Pancreas (tissue), 10 donors: ENCODE data around the gene DDX54. TPM values are rescaled to one million over a fixed set of nuclear protein-coding genes. Genes with fewer than 3 reads are reported as not detected.

Experiments
- ATAC-seq, 4 donors: fragments of 200-7000 bp; cut with Tn5 transposase; one replicate each; pipeline versions ENCODE4 v1.8.0 to v1.9.1; 2020; ENCODE audit warnings: mild to moderate bottlenecking in 4 of 4, moderate library complexity in 4 of 4
- DNase-seq, 6 donors: peaks; one replicate each; pipeline ENCODE4 v3.0.0-alpha.2; 2020
- FAIRE-seq: peaks from 2 replicates; lab custom pipeline; 2012; peaks lifted over from hg19 to GRCh38; lab: Jason Lieb, UNC
- H3K27ac ChIP-seq, 4 donors: fragments of 200-600 bp; sonication (generic); 1 replicate in 3 of 4; 2 replicates in 1 of 4; pipeline versions ENCODE4 v1.5.0 to v1.8.0; 2020
- H3K27me3 ChIP-seq, 4 donors: fragments of 200-600 bp; one replicate each; pipeline ENCODE4 v1.8.0; 2021
- H3K36me3 ChIP-seq, 3 donors: fragments of 200-600 bp; sonication (generic) in 1 of 3; one replicate each; pipeline versions ENCODE4 v1.5.0 to v1.8.0; 2020 to 2021
- H3K4me1 ChIP-seq, 3 donors: fragments of 200-600 bp; one replicate each; pipeline ENCODE4 v1.8.0; 2021
- H3K4me3 ChIP-seq, 4 donors: fragments of 200-600 bp; sonication (generic) in 2 of 4; one replicate each; pipeline versions ENCODE4 v1.5.0 to v1.8.0; 2020 to 2021
- H3K9me3 ChIP-seq, 4 donors: fragments of 200-600 bp; one replicate each; pipeline ENCODE4 v1.8.0; 2021
- CTCF ChIP-seq, 4 donors: fragments of 200-600 bp; sonication (generic) in 3 of 4; IDR thresholded peaks; one replicate each; pipeline versions ENCODE4 v1.5.0 to v1.8.0; 2021; ENCODE audit warnings: antibody characterized with exemption in 4 of 4
- WGBS, 2 donors: extraction: QIAGEN DNeasy Blood & Tissue Kit; methylation state at CpG; one replicate each; pipeline ENCODE4 v1.1.7; 2013; 5-methylcytosine and 5-hydroxymethylcytosine counted together
- intact Hi-C, 3 donors: fragments of 100-400 bp; cut with DNase I; formaldehyde crosslinking; loops; one replicate each; pipeline versions ENCODE4 v1.11.1 to v1.14.2; 2022
- polyA plus RNA-seq, 2 donors: library from polyadenylated mRNA; stranded (reverse); fragments of 200-250 nt; gene quantifications; one replicate each; pipeline ENCODE4 v1.2.3, GENCODE V29; 2013
- total RNA-seq, 6 donors: library from RNA; stranded (reverse); fragmentation: NEBNext Ultra II Directional in 4 of 6; extraction: Animal tissue kit (Norgen Biotek cat#: 25700) in 4 of 6; gene quantifications; one replicate each; pipeline versions ENCODE4 v1.2.1 to v1.2.4, GENCODE V29; 2021 to 2023
- donor health status: healthy with polysubstance abuse.
- donor health status: DM: no; HTN: no; CAD: no; lungs with moderate emphysema.
- donor health status: DM: no; HTN: no; CAD: no.
- donor health status: control.
- donor health status: control.
- donor health status: Bipolar disorder and iron deficiency.
- donor health status: DM: yes; HTN: yes; CAD: no.
- donor health status: DM: no; HTN: no; CAD: no.
- donor health status: DM: no; HTN: no; CAD: no.
- donor health status: DM: yes; HTN: yes; CAD: no.

DDX54 gene
- total RNA-seq (10 to 100 TPM; 30.0 to 71.4 (median 54.6) TPM), polyA plus RNA-seq (10 to 100 TPM; 51.8 to 59.7 TPM)

DNA sequence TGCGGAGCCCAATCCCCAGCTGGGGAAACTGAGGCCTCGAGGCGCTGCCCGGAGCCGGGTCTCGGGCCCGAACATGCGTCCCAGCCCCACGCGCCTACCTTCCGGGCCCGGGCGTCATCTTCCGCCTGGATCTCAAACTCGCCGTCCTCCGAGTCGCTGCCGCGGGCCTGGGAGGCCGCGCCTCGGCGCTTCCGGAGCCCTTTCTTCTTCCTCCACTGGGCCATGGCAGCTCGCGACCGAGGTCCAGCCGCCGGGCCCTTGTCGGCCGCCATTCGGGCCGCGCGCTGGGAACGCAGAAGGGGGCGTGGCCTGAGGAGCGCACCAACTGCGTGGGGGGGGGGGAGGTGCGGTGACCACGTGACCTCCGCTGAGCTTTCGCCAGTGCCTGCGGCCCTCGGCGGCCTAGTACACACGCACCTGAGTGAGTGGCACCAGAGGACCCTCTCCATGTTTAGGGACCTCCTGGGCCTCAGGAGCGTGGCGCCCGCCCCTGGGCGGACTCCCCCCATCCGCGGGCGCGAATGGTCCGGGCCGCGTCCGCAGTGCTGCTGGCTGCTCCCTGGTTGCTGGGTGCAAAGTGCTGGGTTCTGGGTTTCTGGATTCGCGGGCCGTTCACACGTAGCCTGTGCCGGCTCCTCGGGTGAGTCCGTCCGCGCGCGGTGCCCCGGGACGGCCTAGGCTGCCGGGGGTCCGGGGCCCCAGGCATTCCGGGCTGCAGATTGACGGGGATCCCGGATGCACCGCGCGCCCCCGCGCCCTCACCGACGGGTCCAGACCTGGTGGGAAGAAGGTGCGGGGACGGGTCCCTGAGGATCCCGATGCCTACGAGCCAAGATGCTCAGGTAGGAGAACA lies at the start of gene DDX54, which contains the start of gene RITA1:
TSS of gene DDX54 (minus strand) at position 299 of the 853 bp plus-strand sequence. CDS start at position 272, 27 bp downstream.
TSS of gene RITA1 (plus strand) at position 542 of the 853 bp plus-strand sequence. CDS start 1,026 bp downstream, outside the sequence.
- Histone ChIP-seq H3K4me3 (peak within 1 kb of the TSS; percentile 68 to 100 (median 91)), H3K4me1 (peaks cover 4 to 13% (median 8%) of the 10 kb centered on the region in 3 donors), H3K36me3 (peaks cover 0 to 3% (median under 1%) of the 10 kb centered on the region in 3 donors), H3K9me3 (no peaks in the 10 kb centered on the region), H3K27ac (peak within 1 kb of the TSS; percentile 87 to 99 (median 94)), H3K27me3 (no peaks in the 10 kb centered on the region)
- intact Hi-C loops, result no loop called here
- no peak for FAIRE-seq
- peak; percentile 74 to 95 (median 86) for DNase-seq
- whole genome bisulfite sequencing, 2 donors, result 0 to 1% methylated on average over 80 to 89 of the region's 89 CpGs
- no peak for TF ChIP-seq CTCF (IDR thresholded peaks at IDR 0.05)
- peak; percentile 88 to 95 (median 90) for ATAC-seq

DNA sequence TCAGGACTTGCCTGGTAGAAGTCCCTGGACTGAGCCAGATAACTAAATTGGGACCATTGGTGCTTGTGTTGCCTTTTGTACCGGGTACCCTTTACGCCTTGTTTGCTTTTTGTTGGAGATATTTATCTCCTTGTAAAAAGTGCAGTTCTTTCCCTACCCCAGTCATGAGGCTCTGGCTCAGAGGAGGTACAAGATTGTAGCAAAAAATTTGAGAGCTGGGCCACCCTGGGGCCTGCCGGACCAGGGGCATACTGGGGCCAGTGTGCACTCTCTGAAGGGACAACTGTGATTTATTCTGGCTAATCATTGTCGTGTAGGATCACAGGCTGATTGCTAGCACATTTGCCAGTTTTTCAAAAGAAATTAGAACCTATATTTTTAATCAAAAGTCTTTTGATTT lies 49.2 kb upstream of the DDX54 start:
- no peak overlapping the region for H3K27ac ChIP-seq
- intact Hi-C loops, result no loop called here
- DNase-seq, result no peak

GRCh38 chr12:113233967-113234366 lies 48.7 kb upstream of the DDX54 start:
- no peaks in the 10 kb centered on the region for H3K9me3 ChIP-seq
- no peak overlapping the region for H3K27ac ChIP-seq
- no peak for ATAC-seq
- no peaks in the 10 kb centered on the region for H3K27me3 ChIP-seq
- no peak for DNase-seq
- intact Hi-C loops, result no loop called here
- H3K4me3 ChIP-seq, result no peak overlapping the region
- TF ChIP-seq CTCF (IDR thresholded peaks at IDR 0.05), result no peak
- 91 to 95% methylated on average over 4 of the region's 4 CpGs for WGBS, 2 donors
- peaks cover 0 to 50% (median 18%) of the 10 kb centered on the region in 3 donors for H3K36me3 ChIP-seq
- FAIRE-seq, result no peak
- H3K4me1 ChIP-seq, result peaks cover 0 to 26% (median 0%) of the 10 kb centered on the region in 3 donors

More for the DNA sequence above, 49.2 kb upstream of the DDX54 start:
- H3K27me3 ChIP-seq, result no peaks in the 10 kb centered on the region
- no peak for FAIRE-seq
- H3K36me3 ChIP-seq, result peaks cover 0 to 52% (median 18%) of the 10 kb centered on the region in 3 donors
- no peak for TF ChIP-seq CTCF (IDR thresholded peaks at IDR 0.05)
- no peak overlapping the region for H3K4me3 ChIP-seq
- no peak for ATAC-seq
- H3K9me3 ChIP-seq, result no peaks in the 10 kb centered on the region
- WGBS, 2 donors, result 55 to 67% methylated on average over 4 of the region's 4 CpGs
- H3K4me1 ChIP-seq, result peaks cover 0 to 21% (median 0%) of the 10 kb centered on the region in 3 donors

DNA sequence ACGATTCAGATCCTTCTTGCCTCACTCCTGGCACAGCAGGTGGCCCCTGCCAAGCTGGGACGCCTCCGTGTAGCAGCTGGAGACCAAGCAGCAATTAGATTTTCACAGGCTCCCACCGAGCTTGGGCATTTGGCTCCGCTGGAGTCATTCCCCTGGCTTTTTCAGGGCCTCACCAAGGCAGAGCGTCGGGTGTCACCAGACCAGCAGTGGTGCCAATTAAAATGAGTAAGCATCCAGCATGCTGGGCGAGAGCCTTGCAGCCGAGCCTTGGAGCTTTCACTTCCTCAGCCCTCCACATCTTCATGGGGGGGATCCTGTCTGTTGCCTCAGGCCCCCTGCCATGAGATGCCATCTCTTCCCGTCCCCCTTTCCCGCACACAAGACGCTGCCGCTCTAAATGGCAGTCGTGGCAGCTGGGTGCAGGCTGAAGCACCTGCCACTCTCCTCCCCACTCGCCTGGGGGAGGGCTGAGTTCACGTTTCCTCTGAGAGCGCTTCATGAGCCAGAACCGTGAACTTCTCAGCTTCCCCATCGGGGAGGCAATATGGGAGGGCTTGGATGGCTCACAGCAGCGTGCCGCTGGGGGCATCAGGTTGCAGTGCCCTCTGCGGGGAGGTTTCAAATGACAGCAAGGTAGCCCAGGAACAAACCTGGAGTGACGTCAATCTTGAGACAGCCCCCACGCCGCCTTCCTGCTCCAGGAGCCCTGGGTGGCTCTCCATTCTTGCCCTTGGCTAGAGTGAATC lies 47.7 kb upstream of the DDX54 start:
- FAIRE-seq (no peak), ATAC-seq (peak in 3 of 4 donors; percentile 32 to 56 (median 48)), DNase-seq (no peak)
- no peaks in the 10 kb centered on the region for H3K9me3 ChIP-seq
- no peaks in the 10 kb centered on the region for H3K27me3 ChIP-seq
- 89 to 92% methylated on average over 25 of the region's 25 CpGs for WGBS, 2 donors
- intact Hi-C loops, result no loop called here
- no peak overlapping the region for H3K4me3 ChIP-seq
- H3K27ac ChIP-seq, result peak overlapping the region in 2 of 4 donors; percentile 61 to 72
- H3K36me3 ChIP-seq, result peaks cover 0 to 55% (median 18%) of the 10 kb centered on the region in 3 donors
- TF ChIP-seq CTCF (IDR thresholded peaks at IDR 0.05), result no peak
- peaks cover 0 to 33% (median 0%) of the 10 kb centered on the region in 3 donors for H3K4me1 ChIP-seq
